22Rv1 (cell line): ENCODE measurements around the gene ANKRD55.

Experiments
- ZFX ChIP-seq: fragments of 450-650 bp; IDR thresholded peaks from 2 replicates; pipeline ENCODE4 v1.6.1; 2017; ENCODE audit warnings: antibody characterized with exemption, borderline replicate concordance
- TF ChIP-seq, protein P1 (sequence below): fragments of 450-650 bp; IDR thresholded peaks from 2 replicates; pipeline ENCODE4 v1.5.1; 2017; ENCODE audit warnings: mild to moderate bottlenecking

DNA sequence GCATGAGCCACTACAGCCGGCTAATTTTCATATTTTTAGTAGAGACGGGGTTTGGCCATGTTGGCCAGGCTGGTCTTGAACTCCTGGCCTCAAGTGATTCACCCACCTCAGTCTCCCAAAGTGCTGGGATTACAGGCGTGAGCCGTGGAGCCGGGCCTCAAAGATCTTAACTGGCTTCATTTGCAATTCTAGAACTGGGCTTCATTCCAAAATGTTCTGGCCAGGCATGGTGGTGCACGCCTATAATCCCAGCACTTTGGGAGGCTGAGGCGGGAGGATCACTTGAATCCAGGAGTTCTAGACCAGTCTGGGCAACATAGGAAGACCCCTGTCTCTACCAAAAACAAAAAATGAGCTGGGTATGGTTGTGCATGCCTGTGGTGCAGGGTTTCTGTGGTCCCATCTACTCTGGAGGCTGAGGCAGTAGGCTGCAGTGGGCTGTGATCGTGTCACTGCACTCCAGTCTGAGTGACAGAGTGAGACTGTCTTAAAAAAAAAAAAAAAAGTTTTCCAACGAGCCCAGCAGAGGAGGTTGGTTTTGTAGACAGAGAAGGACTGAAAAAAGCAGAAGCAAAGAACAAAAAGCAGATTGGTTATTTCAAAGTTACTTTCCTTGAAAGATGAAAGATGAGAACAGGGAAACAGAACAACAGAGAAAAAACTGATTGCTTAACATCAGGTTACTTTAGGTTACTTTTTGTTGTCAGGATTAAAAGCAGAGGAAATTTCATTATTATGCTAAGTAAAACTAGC is 78.2 kb downstream of the ANKRD55 start:
- TF ChIP-seq, protein P1, sequence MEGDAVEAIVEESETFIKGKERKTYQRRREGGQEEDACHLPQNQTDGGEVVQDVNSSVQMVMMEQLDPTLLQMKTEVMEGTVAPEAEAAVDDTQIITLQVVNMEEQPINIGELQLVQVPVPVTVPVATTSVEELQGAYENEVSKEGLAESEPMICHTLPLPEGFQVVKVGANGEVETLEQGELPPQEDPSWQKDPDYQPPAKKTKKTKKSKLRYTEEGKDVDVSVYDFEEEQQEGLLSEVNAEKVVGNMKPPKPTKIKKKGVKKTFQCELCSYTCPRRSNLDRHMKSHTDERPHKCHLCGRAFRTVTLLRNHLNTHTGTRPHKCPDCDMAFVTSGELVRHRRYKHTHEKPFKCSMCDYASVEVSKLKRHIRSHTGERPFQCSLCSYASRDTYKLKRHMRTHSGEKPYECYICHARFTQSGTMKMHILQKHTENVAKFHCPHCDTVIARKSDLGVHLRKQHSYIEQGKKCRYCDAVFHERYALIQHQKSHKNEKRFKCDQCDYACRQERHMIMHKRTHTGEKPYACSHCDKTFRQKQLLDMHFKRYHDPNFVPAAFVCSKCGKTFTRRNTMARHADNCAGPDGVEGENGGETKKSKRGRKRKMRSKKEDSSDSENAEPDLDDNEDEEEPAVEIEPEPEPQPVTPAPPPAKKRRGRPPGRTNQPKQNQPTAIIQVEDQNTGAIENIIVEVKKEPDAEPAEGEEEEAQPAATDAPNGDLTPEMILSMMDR, result no peak
- no peak for TF ChIP-seq ZFX
